Stimulated activated CD4-positive, alpha-beta T cell treated with anti-CD3 and anti-CD28 coated beads, TNF-alpha, amount 100 ng/mL, for 1 hour (primary cell): ENCODE data around the gene KCNMA1.
"Not testable (repeated sequence)": the region's sequence is repeated elsewhere in the genome, so short reads cannot be mapped to it uniquely, and the experiment has no call there.

Source experiments
- DNase-seq, 3 donors: peaks; one replicate each; pipeline ENCODE4 v3.0.0-alpha.2; 2020; ENCODE audit warnings: low read depth in 3 of 3, low spot score in 1 of 3

Gene KCNMA1

DNA sequence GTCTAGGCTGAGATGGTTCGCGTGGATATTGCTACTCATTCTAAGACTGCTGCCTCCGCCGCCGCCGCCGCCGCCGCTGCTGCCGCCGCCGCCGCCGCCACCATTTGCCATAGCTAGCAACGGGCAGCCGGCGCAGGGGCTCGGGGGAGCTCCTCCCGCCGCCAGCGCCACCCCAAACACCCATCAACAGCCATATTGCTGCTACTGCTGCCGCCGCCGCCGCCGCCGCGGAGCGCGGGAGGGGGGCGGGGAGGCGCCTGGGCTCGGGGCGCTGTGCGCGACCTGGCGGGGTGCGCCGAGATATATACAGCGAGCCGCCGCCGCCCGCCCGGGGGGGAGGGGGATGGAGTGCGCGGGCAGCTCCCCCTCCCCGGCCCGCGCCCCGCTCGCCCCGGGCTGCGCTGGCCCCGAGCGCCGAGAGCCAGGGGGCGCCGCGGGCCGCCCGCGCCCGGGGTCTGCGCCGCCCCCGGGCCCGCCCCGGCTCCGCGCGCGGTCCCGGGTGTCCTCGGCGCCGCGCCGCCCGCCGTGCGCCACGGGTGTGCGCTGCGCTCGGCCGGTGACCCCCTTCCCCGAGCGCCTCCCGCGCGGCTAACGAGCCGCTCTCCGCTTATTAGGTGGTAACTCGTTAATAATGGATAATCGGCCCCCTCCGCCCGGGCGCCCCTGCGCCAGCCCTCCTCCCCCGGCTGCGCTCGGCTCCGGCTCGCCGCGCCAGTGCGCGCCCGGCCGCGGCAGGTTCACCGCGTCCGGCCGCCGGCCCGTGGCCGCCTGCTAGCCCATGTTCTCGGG, at the start of gene KCNMA1:
Gene KCNMA1, minus strand, starts transcription at position 277 of the 789 bp plus-strand sequence.
- no peak for DNase-seq

DNA sequence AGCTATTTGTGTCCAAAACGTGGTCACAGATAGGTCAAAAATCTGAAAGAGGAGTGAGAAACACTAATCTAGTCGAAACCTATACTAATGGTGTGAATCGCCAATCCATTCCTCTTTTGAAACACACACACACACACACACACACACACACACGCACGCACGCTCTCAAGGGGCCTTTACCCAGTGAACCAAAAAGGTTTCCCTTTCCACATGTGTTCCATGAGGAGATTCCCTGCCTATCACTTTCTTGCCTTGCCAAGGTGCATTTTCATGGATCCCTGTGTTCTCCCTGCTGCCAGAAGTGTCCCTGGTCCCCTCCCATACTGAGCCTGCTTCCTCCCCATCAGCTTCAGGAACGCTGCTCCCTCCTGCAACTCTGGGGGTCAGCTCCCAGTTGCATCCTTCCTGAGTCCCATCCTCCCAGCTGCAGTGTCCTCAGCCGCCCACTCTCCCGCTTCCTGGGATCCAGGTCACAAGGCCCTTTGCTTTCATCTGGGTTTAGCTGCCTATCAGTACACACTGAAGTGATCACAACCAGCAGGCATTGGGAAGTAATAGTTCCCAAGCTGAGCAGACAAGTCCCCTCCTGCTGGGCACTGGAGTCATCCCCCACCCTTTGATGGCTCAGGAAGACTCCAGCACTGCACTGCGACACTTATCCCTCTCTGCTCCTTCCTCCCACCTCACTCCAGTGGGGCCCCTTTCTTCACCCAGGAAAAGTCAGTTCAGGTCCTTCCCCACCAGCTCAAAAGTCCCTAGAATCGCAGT, 49.2 kb upstream of the KCNMA1 start:
- no peak for DNase-seq

DNA sequence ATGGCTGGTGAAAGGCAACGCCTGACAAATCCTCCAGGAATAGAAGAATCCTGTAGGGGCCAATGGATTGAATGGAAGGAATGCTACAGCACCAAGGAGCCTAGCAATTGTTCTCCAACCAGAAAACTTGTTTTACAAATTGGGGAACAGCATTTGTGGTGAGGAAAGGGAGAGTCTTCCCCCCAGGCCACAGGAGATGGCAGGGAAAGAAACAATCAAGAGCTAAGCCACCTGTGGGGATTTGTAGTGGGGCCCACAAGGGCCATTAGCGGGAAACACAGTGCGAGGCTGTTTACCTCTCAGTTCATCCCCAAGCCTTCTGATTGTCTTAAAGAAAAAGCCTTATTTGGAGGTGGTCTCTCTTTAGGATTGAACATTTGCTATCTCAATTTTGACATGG, 48.5 kb upstream of the KCNMA1 start:
- no peak for DNase-seq

GRCh38 chr10:77685432-77685831, 47.8 kb upstream of the KCNMA1 start:
- DNase-seq = no peak

DNA sequence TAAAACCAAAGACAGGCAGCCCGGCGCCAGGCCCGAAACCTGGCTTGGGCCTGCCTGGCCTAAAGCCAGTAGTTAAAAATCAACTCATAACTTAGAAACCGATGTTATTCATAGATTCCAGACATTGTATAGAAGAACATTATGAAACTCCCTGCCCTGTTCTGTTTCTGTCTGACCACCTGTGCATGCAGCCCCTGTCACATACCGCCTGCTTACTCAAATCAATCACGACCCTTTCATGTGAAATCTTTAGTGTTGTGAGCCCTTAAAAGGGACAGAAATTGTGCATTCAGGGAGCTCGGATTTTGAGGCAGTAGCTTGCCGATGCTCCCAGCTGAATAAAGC, 45.5 kb upstream of the KCNMA1 start:
- DNase-seq = not testable (repeated sequence)

DNA sequence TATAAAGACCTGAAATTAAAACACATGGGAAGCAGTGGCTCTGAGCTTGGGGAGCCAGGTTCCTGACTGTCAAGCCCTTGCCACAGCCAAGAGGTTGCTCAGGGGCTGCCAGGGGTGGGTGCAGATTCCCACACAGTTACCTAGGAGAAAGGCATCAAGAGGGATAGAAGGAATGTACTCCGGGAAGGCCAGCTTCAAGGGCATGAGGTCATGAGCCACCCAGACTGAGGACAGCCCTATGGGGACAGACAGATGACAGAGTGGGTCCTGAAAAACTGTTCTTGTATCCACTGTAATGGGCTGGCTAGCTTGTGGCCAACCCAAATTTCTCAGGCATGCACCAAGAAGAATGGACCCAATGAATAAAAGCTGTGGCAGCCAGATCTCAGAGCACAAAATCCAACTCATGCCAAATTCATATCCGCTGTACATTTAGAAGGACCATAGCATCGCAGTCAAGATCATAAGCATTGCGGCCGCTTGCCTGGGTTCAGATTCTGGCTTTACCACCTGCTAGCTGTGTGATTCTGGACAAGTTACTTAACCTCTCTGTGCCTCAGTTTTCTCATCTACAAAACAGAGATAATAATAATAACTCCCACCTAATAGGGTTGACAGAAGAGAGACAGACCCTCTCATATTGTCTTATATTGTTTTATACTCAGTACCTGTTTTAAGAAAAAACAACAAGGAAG, 44.9 kb upstream of the KCNMA1 start:
- DNase-seq = no peak

GRCh38 chr10:77681839-77682238, 44.2 kb upstream of the KCNMA1 start:
- DNase-seq = no peak

- no peak for DNase-seq
Observed at GRCh38 chr10:77680811-77681210, 43.2 kb upstream of the KCNMA1 start.

- DNase-seq = no peak
Observed at GRCh38 chr10:77680065-77680464, 42.5 kb upstream of the KCNMA1 start.

DNA sequence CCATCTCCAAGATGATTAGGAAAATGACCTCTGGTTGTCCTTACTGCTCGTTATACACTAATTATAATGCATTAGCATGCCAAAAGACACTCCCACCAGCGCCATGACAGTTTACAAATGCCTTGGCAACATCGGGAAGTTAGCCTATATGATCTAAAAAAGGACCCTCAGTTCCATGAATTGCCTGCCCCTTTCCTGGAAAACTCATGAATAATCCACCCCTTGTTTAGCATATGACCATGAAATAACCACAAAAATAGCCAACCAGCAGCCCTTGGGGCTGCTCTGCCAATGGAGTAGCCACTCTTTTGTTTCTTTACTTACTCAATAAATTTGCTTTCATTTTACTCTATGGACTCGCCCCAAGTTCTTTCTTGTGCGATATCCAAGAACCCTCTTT, 41.6 kb upstream of the KCNMA1 start:
- DNase-seq = no peak

DNA sequence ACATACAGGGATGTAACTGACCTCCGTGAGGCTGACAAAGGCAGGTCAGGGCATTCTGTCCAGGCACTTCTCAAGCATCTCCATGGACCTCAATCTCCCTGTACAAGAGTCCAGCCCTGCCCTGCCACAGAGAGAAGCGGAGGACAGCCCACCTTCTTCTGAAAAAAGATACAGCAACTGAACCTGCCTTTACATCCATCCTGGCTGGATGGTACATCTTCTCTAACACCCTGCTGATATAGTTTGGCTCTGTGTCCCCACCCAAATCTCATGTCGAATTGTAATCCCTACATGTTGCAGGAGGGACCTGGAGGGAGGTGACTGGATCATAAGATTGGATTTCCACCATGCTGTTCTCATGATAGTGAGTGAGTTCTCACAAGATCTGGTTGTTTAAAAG, 40.5 kb upstream of the KCNMA1 start:
- no peak for DNase-seq

GRCh38 chr10:77675347-77675746, 37.7 kb upstream of the KCNMA1 start:
- DNase-seq = no peak

DNA sequence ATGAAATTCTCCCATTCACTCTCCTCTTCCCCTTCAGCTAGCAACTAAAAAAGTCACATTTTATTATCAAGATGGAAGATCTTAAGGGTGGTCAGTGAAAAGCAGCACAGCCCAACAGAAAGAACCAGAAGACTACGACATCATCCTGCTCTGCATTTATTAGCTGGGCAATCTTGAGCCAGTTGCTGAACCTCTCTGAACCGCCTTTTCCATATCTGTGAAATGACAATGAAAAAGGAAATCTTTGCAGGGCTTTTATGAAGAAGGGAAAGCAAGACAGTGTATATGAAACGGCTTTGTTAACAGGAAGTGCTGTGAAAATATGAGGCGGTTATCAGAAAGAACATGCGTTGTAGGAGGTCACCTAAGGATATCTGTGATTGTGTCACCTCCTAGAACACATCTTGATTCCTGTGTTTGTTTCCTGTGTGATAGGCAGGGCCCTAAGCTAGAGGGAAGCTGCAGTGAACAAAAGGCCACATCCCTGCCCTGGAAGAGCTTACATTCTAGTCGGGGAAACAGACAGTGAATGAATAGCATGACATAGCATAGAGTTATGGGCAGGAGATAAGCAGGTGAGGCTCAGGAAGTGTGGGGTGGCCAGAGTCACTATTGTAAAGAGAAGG, 36.0 kb upstream of the KCNMA1 start:
- DNase-seq = no peak

GRCh38 chr10:77673101-77673500, 35.5 kb upstream of the KCNMA1 start:
- no peak for DNase-seq

DNA sequence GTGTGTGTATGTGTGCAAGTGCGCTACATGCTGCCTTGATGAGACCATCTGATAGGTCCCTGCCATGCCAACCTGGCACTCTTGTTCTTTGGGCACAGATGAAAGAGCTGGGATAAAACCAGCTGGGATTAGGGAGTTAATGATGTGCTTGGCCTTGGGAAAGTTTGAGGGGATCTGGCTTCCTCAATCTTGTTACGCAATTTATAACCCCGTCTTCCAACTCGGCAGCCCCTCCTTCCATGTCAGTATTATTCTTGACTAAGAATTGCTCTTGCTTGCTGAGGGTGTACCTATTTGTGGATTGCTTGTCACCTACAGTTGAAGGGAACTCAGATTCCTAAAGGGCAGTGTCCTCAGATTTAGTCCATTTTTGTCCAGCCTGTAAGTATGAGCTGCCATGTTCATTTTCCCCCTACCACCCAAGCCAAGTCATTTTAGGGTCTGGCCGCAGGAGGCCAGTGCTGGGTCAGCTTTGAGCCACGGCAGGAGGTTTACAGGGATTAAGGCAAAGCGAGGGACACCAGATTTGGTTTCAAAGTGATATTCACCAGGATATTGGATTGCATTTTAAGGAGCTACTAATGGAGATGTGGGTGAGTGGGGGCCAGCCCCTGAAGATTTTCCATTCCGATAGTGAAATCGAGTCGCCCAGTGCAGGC, 34.1 kb upstream of the KCNMA1 start:
- DNase-seq = no peak

DNA sequence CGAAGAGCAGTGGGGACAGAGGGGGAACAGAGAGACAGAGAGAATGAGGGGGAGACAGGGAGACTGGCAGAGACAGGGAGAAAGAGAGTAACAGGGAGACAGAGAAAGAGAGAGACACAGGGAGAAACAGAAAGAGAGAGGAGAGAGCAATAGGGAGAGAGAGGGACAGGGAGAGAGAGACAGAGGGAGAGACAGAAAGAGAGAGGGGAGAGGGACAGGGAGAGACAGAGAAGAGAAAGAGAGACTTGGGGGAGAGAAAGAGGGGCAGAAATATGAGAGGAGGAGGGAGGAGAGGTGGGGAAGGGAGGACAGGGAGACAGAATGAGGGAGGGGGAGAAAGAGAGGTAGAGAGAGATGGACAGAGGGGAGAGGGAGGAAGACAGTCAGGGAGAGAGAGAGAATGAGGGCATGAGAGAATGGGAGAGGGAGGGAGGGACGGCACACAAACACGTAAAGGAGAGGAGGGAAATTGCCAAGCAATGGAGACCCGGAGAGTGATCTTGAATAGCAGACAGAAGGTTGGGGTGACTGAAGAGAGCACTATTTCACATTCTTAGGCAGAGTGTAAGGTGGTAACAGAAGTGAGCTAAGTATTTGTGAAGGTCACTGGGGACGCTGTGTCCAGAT, 33.3 kb upstream of the KCNMA1 start:
- DNase-seq = no peak

GRCh38 chr10:77669892-77670291, 32.3 kb upstream of the KCNMA1 start:
- DNase-seq = no peak

GRCh38 chr10:77667426-77668324, 30.1 kb upstream of the KCNMA1 start:
- no peak for DNase-seq

DNA sequence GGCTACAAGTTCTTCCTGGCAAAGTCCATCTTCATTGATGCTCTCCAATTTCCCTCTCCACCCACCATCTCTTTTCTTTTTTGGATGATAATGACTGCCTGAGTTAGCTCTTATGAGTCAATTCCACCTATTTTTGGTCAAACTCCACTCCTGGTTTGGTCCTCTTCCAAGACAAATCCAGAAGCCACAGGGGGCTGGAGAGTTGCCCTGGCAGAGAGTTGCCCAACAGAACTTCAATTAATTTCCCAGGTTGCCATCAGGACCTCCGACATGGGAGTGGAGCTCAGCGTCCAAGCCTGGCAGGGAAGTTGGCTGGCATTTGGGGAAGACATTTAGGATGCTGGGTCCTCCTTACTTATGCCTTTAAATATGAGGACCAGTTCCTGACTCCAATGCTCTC, 29.2 kb upstream of the KCNMA1 start:
- DNase-seq = no peak

GRCh38 chr10:77664696-77665095, 27.1 kb upstream of the KCNMA1 start:
- DNase-seq = no peak
